RKO (cell line): ENCODE measurements around the gene LYSMD2.

Experiments used
- DNase-seq: peaks from one replicate; pipeline ENCODE4 v3.0.0-alpha.2; 2016; ENCODE audit warnings: low spot score

LYSMD2 gene

GRCh38 chr15:51720201-51720995 is 17.1 kb downstream of the LYSMD2 start:
- no peak for DNase-seq

GRCh38 chr15:51718746-51719145 is 18.7 kb downstream of the LYSMD2 start:
- DNase-seq: no peak

- DNase-seq: no peak
Measured at GRCh38 chr15:51718219-51718618, 19.2 kb downstream of the LYSMD2 start.

- no peak for DNase-seq
Measured at GRCh38 chr15:51714911-51715310, 22.5 kb downstream of the LYSMD2 start.

GRCh38 chr15:51714162-51714561 is 23.3 kb downstream of the LYSMD2 start:
- no peak for DNase-seq

- no peak for DNase-seq
Measured at GRCh38 chr15:51709031-51709430, 28.4 kb downstream of the LYSMD2 start.

GRCh38 chr15:51708013-51708412 is 29.4 kb downstream of the LYSMD2 start:
- no peak for DNase-seq

- DNase-seq: no peak
Measured at GRCh38 chr15:51706926-51707608, 30.4 kb downstream of the LYSMD2 start.

GRCh38 chr15:51706291-51706690 is 31.2 kb downstream of the LYSMD2 start:
- DNase-seq: no peak

GRCh38 chr15:51702710-51703109 is 34.7 kb downstream of the LYSMD2 start:
- no peak for DNase-seq

GRCh38 chr15:51699373-51699772 is 38.1 kb downstream of the LYSMD2 start:
- DNase-seq: no peak

- no peak for DNase-seq
Measured at GRCh38 chr15:51697163-51697562, 40.3 kb downstream of the LYSMD2 start.

- DNase-seq: no peak
Measured at GRCh38 chr15:51696566-51696965, 40.9 kb downstream of the LYSMD2 start.

- DNase-seq: no peak
Measured at GRCh38 chr15:51692154-51692553, 45.3 kb downstream of the LYSMD2 start.

- DNase-seq: no peak
Measured at GRCh38 chr15:51688863-51689262, 48.6 kb downstream of the LYSMD2 start.

GRCh38 chr15:51687565-51687964 is 49.9 kb downstream of the LYSMD2 start:
- no peak for DNase-seq

GRCh38 chr15:51681303-51681963 is 56.0 kb downstream of the LYSMD2 start, which contains the start of gene SCG3:
SCG3 (plus strand) TSS chr15:51681503; CDS start chr15:51681756, 253 bp downstream.
- DNase-seq: no peak

GRCh38 chr15:51680321-51680720 is 57.1 kb downstream of the LYSMD2 start:
- no peak for DNase-seq

GRCh38 chr15:51678096-51678495 is 59.4 kb downstream of the LYSMD2 start:
- no peak for DNase-seq

- no peak for DNase-seq
Measured at GRCh38 chr15:51677452-51677851, 60.0 kb downstream of the LYSMD2 start.

- DNase-seq: no peak
Measured at GRCh38 chr15:51677021-51677420, 60.4 kb downstream of the LYSMD2 start.

- DNase-seq: no peak
Measured at GRCh38 chr15:51675234-51675633, 62.2 kb downstream of the LYSMD2 start.
